NOMO-1 treated with DMSO at 0.1 percent for 48 hours (cell line): ENCODE results near the gene SCRG1.

Experiments
- DNase-seq: peaks from one replicate; lab custom pipeline; 2025; ENCODE audit not compliant: unreplicated experiment; lab: John Stamatoyannopoulos, UW

Gene SCRG1

GRCh38 chr4:173411106-173411693 is 12.3 kb upstream of the SCRG1 start:
- DNase-seq, result peak; percentile 44

GRCh38 chr4:173410079-173410478 is 11.2 kb upstream of the SCRG1 start:
- DNase-seq, result no peak

DNA sequence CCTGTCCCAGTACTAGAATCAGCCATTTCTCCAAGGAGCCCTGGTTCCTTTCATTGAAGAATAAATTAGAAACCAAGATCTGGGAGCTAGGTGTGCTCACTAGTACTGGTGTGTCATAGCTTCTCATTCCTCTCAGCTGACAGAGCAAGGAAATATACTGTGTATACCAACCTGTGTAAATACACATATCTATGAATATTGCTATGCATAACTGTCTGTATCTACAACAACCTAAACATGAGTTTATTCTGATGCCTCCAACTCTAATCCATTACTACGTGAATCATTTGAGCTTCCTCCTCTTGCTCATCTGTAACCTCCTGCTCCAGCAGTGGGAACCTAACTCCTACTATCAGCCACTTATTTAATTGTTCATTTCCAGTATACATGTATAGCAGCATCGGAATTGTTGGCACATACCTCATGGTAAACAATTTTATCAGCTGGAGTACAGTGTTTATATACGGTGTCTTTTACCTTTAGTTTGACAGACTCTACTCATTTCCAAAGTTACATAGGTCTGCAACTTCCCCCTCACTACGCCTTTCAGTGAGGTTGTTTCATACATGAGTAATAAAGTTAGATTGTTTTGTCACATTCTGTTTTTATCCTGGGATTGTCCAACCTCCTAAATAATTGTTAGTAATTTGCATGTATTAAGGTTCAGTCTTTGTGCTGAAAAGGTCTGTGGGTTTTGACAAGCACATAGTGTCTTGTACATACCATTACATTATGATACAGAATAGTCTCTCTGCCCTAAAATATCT is 7.1 kb upstream of the SCRG1 start:
- DNase-seq, result no peak

- DNase-seq, result no peak
Measured at GRCh38 chr4:173404296-173404865, 5.5 kb upstream of the SCRG1 start.

GRCh38 chr4:173403051-173403450 is 4.1 kb upstream of the SCRG1 start:
- no peak for DNase-seq

DNA sequence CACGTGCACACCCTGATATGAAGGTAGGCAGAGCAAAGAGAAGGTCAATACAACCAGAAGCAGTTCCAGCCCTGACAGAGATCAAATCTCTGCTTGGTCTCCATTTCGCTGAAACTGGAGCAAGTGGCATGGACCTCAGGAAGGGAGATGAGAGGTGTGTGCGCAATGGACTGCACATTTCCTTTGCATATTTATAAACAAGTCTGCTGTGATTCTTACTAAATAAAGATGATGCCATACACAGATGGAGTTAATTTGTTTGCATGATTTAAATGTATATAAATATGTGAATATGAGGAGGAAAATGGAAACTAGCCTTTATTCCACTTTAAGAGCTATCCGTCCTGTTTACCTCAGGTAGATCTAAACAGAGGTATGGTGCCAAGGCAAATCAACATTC is 2.1 kb upstream of the SCRG1 start:
- no peak for DNase-seq

- DNase-seq, result no peak
Measured at GRCh38 chr4:173398220-173398619, 696 bp downstream of the SCRG1 start.

GRCh38 chr4:173397604-173398003 is 1.3 kb downstream of the SCRG1 start:
- DNase-seq, result no peak

DNA sequence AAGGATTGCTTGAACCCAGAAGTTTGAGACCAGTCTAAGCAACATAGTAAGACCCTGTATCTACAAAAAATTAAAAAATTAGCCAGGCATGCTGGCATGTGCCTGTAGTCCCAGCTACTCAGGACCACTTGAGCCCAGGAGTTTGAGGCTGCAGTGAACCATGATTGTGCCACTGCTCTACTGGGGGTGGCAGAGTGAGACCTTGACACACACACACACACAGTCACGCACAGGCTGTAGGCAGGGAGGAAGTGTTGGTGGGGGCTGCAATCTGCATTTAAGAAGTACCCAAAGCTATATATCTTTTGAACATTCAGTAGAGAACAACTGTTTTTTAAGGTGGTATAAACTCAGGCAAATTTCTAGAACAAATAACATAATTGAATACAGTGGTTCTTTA is 7.2 kb downstream of the SCRG1 start:
- no peak for DNase-seq

DNA sequence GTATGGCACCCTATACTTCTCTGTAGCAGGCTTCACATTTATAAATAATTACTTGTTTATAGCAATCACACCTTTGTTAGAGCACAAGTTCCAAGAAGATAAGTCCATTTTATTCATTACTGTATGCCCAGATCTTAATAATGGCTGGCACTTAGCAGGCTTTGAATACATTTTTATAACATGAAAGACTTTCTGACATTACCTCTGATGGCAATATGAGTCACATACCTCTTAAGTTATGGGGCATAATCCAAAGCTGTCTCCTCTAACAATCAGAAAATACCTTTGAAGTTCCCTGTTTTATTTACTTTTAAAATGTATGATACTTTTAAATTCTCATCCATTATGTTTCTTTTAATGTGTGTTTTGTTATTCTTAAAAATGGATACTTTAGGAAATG is 12.2 kb downstream of the SCRG1 start:
- no peak for DNase-seq

DNA sequence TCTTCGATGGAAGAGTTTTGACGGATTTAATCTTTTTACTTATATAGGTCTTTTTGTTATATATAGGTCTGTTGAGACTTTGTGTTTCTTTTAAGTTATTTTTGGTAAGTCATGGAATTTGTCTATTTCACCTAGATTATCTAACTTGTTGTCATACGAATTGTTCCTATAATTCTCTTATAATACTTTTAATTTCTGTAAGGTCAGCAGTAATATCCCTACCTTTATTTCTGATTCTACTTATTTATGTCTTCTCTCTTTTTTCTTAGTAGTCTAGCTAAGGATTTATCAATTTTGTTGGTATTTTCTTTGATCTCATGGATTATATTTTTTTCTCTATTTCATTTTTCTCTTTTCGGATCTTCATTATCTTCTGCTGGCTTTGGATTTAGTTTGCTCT is 16.6 kb downstream of the SCRG1 start:
- DNase-seq, result no peak

DNA sequence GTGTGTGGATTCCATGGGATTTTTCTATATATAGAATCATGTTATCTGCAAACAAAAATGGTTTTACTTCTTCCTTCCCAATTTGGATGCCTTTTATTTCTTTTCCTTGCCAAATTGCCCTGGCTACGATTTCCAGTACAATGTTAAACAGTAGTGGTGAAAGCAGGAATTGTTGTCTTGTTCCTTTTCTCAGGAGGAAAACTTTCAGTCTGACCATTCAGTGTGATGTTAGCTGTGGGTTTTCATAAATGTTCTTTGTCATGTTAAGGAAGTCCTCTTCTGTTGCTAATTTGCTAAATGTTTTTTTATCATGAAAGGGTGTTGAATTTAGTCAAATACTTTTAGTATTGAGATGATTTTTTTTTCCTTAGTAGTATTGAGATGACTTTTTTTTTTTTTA is 17.3 kb downstream of the SCRG1 start:
- no peak for DNase-seq

GRCh38 chr4:173380987-173381386 is 17.9 kb downstream of the SCRG1 start:
- no peak for DNase-seq

- no peak for DNase-seq
Measured at GRCh38 chr4:173379929-173380328, 19.0 kb downstream of the SCRG1 start.

DNA sequence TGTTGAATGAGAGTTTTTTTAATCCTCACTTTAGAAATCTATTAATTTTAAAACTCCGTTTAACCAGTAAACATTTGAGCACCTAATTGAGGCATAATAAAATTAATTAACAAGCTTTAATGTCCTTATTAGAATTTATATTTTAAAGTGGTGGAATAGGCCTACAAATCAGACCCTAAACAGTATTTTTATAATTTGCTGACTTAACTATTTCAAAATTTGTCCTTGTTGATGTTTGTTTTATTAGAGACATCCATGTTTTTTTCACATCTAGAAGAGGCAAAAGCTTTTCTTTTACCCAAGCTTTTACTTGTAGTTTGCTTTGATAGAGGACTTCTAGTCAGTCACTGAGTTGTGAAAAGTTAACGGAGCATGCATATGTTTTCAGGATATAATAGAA is 24.3 kb downstream of the SCRG1 start:
- DNase-seq, result no peak

- DNase-seq, result peak; percentile 40
Measured at GRCh38 chr4:173371292-173372192, 27.4 kb downstream of the SCRG1 start.

- DNase-seq, result peak; percentile 97
Measured at GRCh38 chr4:173370477-173371291, 28.2 kb downstream of the SCRG1 start, which contains the start of gene SAP30. TSS of gene SAP30 (plus strand) at chr4:173370954. CDS start at chr4:173371183, 229 bp downstream.

DNA sequence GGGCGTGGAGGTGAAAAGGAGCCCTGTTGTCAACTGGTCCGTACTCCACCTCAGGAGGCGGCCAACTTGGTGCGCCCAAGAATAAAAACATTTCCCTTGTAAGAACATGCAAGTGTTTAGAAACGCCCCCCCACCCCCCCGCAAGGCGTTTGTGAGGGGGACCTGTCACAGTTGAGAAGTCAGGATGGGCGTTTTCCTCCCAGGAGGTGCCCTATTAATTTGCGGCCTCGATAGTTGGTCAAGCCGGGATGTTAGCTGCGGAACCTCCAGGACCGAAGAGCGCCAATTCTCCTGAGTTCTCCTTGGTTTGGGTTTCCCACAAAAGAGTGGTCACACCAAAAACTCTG is 28.8 kb downstream of the SCRG1 start:
- peak; percentile 36 for DNase-seq

GRCh38 chr4:173367946-173368345 is 31.0 kb downstream of the SCRG1 start:
- peak; percentile 22 for DNase-seq

DNA sequence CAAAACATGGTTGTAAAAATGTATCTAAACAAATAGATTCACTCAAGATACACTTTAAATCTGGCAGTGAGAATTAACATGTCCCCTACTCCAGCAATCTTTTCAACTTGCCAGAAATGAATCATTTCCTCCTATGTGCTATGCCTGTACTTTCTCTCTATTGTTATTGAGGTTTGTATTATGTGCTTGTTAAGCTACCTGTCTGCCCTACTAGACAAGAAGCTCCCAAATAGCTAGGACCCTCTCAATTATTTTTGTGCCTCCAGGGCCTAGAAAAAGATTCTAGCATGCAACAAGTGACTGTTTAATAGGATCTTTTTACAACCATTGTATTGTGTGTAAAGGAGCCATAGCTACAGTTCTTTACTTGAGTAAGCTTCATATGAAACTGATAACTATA is 31.6 kb downstream of the SCRG1 start:
- no peak for DNase-seq
